ENCODE measurements around the gene MTCP1. TPM values are rescaled to one million over a fixed set of nuclear protein-coding genes. Genes with fewer than 3 reads are reported as not detected.

MTCP1 gene
- total RNA-seq, 1 donor from 2014 or later = 1.1 TPM

GRCh38 chrX:155052738-155053498 is 18.0 kb downstream of the MTCP1 start:
- H3K4me3 ChIP-seq (ENCODE audit: low read depth, low read length) = no peak overlapping the region
- no peak for DNase-seq (ENCODE audit: low read depth)
- TF ChIP-seq CTCF (IDR thresholded peaks at IDR 0.05; ENCODE audit: insufficient read depth, low read length, poor library complexity, severe bottlenecking) = no peak
- no peaks in the 10 kb centered on the region for H3K36me3 ChIP-seq (ENCODE audit: control insufficient read depth, insufficient read depth, low read length)
- no peaks in the 10 kb centered on the region for H3K27me3 ChIP-seq (ENCODE audit: control insufficient read depth, insufficient read depth, low read length)

GRCh38 chrX:155048977-155049619 is 21.8 kb downstream of the MTCP1 start:
- no peaks in the 10 kb centered on the region for H3K36me3 ChIP-seq (ENCODE audit: control insufficient read depth, insufficient read depth, low read length)
- TF ChIP-seq CTCF (IDR thresholded peaks at IDR 0.05; ENCODE audit: insufficient read depth, low read length, poor library complexity, severe bottlenecking) = peak; percentile 65
- DNase-seq (ENCODE audit: low read depth) = no peak
- H3K27me3 ChIP-seq (ENCODE audit: control insufficient read depth, insufficient read depth, low read length) = no peaks in the 10 kb centered on the region
- no peak overlapping the region for H3K4me3 ChIP-seq (ENCODE audit: low read depth, low read length)

- Histone ChIP-seq H3K4me3 (ENCODE audit: low read depth, low read length) (no peak overlapping the region), H3K36me3 (ENCODE audit: control insufficient read depth, insufficient read depth, low read length) (no peaks in the 10 kb centered on the region), H3K27me3 (ENCODE audit: control insufficient read depth, insufficient read depth, low read length) (no peaks in the 10 kb centered on the region)
- DNase-seq (ENCODE audit: low read depth) = no peak
- TF ChIP-seq CTCF (IDR thresholded peaks at IDR 0.05; ENCODE audit: insufficient read depth, low read length, poor library complexity, severe bottlenecking) = no peak
These were observed 24.0 kb downstream of the MTCP1 start for GRCh38 chrX:155046811-155047528.

- Histone ChIP-seq H3K27me3 (ENCODE audit: control insufficient read depth, insufficient read depth, low read length) (no peaks in the 10 kb centered on the region), H3K4me3 (ENCODE audit: low read depth, low read length) (no peak overlapping the region), H3K36me3 (ENCODE audit: control insufficient read depth, insufficient read depth, low read length) (no peaks in the 10 kb centered on the region)
- no peak for DNase-seq (ENCODE audit: low read depth)
- no peak for TF ChIP-seq CTCF (IDR thresholded peaks at IDR 0.05; ENCODE audit: insufficient read depth, low read length, poor library complexity, severe bottlenecking)
These were observed 24.7 kb downstream of the MTCP1 start for GRCh38 chrX:155046129-155046810.

GRCh38 chrX:155035688-155036087 is 35.2 kb downstream of the MTCP1 start:
- Histone ChIP-seq H3K36me3 (ENCODE audit: control insufficient read depth, insufficient read depth, low read length) (no peaks in the 10 kb centered on the region), H3K4me3 (ENCODE audit: low read depth, low read length) (no peak overlapping the region), H3K27me3 (ENCODE audit: control insufficient read depth, insufficient read depth, low read length) (no peaks in the 10 kb centered on the region)
- no peak for TF ChIP-seq CTCF (IDR thresholded peaks at IDR 0.05; ENCODE audit: insufficient read depth, low read length, poor library complexity, severe bottlenecking)
- no peak for DNase-seq (ENCODE audit: low read depth)
